Stimulated activated CD4-positive, alpha-beta T cell treated with anti-CD3 and anti-CD28 coated beads, Interleukin-15, amount 100 ng/mL, for 1 hour (primary cell): ENCODE results near the gene MEST.
"Not testable (repeated sequence)": the region's sequence is repeated elsewhere in the genome, so short reads cannot be mapped to it uniquely, and the experiment has no call there.

Experiments
- DNase-seq, 2 donors: peaks; one replicate each; pipeline ENCODE4 v3.0.0-alpha.2; 2020; ENCODE audit warnings: low read depth in 1 of 2, low spot score in 1 of 2

Gene MEST, protein sequence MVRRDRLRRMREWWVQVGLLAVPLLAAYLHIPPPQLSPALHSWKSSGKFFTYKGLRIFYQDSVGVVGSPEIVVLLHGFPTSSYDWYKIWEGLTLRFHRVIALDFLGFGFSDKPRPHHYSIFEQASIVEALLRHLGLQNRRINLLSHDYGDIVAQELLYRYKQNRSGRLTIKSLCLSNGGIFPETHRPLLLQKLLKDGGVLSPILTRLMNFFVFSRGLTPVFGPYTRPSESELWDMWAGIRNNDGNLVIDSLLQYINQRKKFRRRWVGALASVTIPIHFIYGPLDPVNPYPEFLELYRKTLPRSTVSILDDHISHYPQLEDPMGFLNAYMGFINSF

GRCh38 chr7:130491841-130492522 lies at the start of gene MEST:
Gene MEST, plus strand, starts transcription at chr7:130492085. Its CDS starts 229 bp downstream, at chr7:130492314.
- DNase-seq, result no peak

DNA sequence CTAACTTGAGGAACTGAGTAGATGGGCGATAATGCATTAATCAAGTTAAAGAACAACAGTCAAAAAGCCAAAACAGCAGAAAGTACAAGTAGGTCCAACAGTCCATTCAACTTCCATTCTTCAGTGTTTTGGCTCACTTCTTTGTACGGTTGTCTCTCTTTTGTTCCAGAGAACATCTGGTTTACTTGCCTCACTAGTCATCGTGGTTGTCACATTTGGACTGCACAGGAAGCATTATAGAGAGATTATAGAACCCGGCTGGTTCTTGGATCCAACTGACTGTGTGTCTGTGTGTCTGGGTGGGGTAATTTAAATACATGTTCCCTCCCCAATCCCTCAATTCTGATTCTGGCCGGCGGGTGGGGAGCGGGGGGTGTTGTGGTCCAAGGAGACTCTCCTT lies 49.3 kb upstream of the MEST start:
- DNase-seq, result no peak

GRCh38 chr7:130444234-130444633 lies 47.7 kb upstream of the MEST start:
- no peak for DNase-seq

GRCh38 chr7:130444751-130445407 lies 47.0 kb upstream of the MEST start:
- DNase-seq, result no peak

- no peak for DNase-seq
These were observed 45.6 kb upstream of the MEST start for GRCh38 chr7:130446259-130446658.

DNA sequence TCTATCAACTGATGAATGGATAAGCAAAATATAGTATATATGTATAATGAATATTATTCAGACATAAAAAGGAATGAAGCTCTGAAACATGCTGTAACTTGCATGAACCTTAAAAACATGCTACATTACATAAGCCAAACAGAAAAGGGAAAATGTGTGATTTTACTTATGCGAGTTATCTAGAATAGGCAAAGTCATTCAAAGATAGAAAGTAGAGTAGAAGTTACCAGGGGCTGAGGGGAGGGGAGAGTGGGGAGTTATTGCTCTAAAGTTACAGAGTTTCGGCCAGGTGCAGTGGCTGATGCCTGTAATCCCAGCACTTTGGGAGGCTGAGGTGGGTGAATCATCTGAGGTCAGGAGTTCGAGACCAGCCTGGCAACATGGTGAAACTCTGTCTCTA lies 40.5 kb upstream of the MEST start:
- not testable (repeated sequence) for DNase-seq

DNA sequence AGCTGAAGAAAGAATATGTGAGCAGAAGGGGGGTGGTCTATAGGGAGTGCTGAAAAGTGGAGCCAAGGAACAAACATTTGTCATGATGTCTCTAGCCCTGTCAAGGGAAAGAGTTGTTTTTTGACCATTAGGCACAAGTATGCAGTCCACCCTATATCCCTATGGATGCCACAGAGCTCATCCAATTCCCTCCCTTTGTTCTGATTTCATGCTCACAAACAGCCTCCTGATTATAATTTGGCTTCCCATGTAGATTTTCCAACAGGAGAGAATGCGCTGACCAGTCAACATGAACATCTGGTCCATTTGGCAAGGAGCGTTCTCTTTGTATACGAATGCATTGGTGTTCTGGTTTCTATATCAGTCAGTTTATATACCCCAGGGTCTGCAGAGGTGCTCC lies 38.9 kb upstream of the MEST start:
- DNase-seq, result no peak

- DNase-seq, result no peak
These were observed 36.9 kb upstream of the MEST start for GRCh38 chr7:130454959-130455358.

GRCh38 chr7:130458257-130458656 lies 33.6 kb upstream of the MEST start:
- DNase-seq, result no peak

DNA sequence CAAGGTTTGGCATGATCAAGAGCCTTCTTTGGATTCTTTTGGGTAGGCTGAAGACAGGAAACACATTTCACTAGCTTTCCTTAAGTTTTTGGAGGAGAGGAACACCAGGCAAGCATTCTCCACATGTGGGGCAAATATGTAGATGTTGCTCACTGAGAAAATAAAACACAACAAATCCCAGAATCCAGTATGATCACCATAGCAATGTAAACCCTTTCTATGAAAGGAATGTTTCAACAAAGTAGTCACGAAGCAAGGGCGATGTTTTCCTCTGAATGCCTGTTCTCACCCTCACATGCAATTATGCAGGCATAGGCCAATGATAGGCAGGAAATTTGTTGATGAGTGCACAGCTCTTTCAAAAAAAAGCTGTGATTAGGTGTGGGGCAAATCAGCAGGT lies 30.6 kb upstream of the MEST start:
- no peak for DNase-seq

DNA sequence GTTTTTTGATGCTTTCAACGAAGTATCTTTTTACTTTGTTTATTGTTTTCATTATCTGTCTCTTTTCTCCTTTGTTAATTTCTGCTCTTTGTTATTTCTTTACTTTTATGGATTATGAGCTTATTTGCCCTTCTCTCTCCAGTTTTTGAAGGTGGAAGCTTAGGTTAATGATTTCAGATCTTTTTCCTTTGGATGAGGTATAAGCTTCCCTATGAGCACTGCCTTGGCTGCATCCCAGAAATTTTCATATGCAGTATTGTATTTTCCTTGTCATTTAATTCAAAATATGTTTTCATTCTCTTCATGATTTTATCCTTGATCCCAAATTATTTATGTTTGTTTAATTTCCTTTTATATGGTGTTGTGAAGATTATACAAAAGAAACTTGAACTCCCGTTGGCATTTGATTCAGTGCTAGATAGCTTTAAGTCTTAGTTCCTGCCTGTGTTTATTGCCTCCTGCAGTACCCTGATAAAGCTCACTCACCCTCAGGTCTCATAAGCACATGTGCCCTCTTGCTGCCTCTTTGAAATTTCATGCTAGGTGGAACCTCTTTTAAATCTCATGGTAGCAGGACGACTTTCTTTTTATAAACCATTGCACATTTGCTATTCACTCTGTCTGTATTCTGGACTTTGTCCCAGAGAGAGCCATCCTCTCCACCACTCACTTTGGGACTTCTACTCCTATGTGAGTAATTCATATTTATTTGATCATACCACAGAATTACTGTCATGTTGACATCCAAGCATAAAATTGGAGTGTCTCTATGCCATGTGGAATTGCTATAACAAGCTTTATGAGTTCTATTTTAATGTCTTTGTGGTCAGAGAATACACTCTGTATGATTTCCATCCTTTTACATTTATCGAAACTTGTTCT lies 28.1 kb upstream of the MEST start:
- DNase-seq, result no peak

- no peak for DNase-seq
These were observed 23.3 kb upstream of the MEST start for GRCh38 chr7:130468612-130469011.

- no peak for DNase-seq
These were observed 19.9 kb upstream of the MEST start for GRCh38 chr7:130471974-130472373.

DNA sequence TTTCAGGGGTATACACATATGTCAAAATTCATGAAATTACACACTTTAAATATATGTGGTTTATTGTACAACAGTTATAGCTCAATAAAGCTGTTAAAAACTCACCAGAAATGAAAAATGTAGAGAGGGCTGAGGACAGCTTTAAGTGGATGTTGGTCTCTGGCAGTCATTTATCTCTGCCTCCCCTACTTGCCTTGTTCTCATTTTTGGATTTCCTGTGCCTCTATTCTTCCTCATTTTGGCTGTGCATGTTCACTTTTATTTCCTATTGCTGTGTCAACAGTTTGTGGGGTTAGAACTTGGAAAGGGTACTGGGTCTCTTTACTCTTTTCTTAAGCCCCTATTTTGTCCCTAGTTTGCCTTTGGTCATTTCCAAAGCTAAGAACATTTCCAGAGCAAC lies 18.6 kb upstream of the MEST start:
- DNase-seq, result no peak

- DNase-seq, result no peak
These were observed 18.0 kb upstream of the MEST start for GRCh38 chr7:130473876-130474275.

DNA sequence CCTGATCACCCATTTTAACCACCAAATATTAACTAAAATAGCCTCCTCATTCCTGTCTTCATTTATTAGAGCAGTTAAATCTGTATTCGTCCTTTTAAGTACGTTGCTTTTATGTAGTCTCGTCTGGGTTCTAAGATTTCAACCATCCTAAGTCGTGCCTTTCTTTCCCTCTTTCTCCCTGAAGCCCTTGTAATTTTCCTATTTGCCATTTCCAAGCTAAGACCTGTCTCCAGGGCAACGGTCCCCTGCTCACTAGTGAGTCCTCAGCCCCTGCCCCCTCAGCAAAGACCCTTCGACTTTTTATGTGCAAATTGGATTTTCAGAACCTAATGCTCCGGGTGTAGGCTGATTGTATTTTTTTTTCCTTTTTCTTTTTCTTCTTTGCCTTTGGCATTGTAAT lies 16.1 kb upstream of the MEST start:
- DNase-seq, result no peak

- no peak for DNase-seq
These were observed 15.4 kb upstream of the MEST start for GRCh38 chr7:130476297-130477150.

DNA sequence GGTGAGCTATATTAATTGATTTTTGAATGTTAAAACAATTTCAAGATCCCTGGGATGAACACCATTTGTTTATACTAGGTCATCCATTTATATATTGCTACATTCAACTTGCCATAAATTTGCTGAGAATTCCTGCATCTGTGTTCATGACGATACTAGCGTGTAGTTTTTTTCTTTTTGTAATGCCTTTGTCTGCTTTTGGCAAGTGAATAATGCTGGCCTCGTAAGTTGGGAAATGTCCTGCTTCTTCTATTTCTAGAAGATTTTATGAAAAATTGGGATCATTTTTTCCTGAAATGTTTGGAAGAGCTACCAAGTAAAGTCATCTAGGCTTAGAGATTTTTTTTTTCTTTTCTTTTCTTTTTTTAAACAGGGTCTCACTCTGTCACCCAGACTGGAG lies 12.9 kb upstream of the MEST start:
- DNase-seq, result no peak

DNA sequence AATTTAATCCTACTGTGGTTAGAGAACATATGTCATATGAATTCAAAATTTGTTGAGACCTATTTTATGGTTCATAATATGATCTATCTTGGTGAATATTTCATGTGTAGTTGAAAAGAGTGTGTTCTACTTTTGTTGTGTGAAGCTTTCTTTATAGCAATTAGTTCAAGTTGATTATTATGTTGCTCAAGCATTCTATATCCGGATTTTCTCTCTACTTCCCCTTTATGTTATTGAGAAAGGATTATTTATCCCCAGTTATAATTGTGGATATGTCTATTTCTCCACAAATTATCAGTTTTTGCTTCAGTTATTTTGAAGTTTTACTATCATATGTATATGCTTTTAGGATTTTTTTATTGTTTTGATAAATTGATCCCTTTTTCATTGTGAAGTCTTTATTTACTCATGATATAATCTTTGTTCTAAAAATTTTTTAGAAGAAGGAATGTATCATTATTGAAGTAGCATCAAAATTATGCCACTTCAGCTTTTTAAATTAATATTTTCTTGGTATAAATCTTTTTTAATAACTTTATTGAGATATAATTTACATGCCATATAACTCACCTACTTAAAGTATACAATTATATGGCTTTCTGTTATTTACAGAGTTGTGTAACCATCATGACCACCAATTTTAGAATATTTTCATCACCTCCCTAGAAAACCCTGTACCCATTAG lies 12.0 kb upstream of the MEST start:
- no peak for DNase-seq

DNA sequence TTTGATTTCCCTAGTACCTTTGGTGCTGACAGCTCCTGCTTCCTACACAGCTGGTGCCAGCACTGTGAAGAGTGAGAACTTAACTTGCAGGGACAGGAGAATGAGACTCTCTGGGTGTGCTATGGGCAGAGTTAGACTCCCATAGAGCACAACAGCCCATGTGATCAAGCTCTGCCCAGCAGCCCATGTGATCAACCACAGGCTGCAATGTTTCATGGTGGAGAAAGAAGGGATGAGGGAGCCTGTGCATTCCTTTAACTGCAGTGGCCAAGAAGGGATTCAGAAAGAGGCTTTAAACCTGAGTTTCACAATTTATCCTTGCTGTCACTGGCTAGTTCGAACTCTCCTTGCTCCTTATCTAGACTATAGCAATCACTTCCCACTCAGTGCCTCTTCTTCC lies 10.0 kb upstream of the MEST start:
- DNase-seq, result no peak
